PC-9 (cell line): Measurements from ENCODE around the gene GET3. TPM values are rescaled to one million over a fixed set of nuclear protein-coding genes. Genes with fewer than 3 reads are reported as not detected.

ENCODE experiments used
- BruUV-seq: library from RNA; stranded (reverse); fragments of 400-500 nt; replicated peaks from 2 replicates; lab custom pipeline; 2021; lab: Mats Ljungman, UMichigan
- CTCF ChIA-PET: fragments of 300-600 bp; sonication (Branson Sonifier 250); formaldehyde crosslinking; loops from one replicate; lab custom pipeline; 2022; ENCODE audit warnings: antibody characterized with exemption; lab: Charles Lee
- POLR2A ChIA-PET: fragments of 300-600 bp; sonication (Branson Sonifier 250); formaldehyde crosslinking; loops from one replicate; lab custom pipeline; 2022; ENCODE audit warnings: antibody characterized with exemption; ENCODE audit not compliant: unreplicated experiment; lab: Charles Lee
- DNase-seq, 2 experiments: peaks; one replicate each; pipeline versions ENCODE4 v3.0.0 to v3.0.0-alpha.2; 2015 to 2022; ENCODE audit warnings: mixed read lengths in 1 of 2
- H2AFZ ChIP-seq: fragments of 200-600 bp; sonication (generic); 2 replicates; pipeline ENCODE4 v1.8.1; 2017; ENCODE audit warnings: antibody characterized with exemption
- H3F3A ChIP-seq: fragments of 200-600 bp; sonication (generic); 2 replicates; pipeline ENCODE4 v1.8.1; 2017; ENCODE audit warnings: antibody characterized with exemption, mild to moderate bottlenecking, low read depth; ENCODE audit not compliant: insufficient read depth
- H3K27ac ChIP-seq: fragments of 200-600 bp; sonication (generic); 2 replicates; pipeline ENCODE4 v1.6.1; 2016; ENCODE audit warnings: mixed run types
- H3K27me3 ChIP-seq: fragments of 200-600 bp; sonication (generic); 2 replicates; pipeline ENCODE4 v1.6.1; 2016; ENCODE audit warnings: low read depth, mixed run types; ENCODE audit not compliant: insufficient read depth
- H3K36me3 ChIP-seq: fragments of 200-600 bp; sonication (generic); 2 replicates; pipeline ENCODE4 v1.6.1; 2016; ENCODE audit warnings: low read depth, mixed run types
- H3K4me1 ChIP-seq: fragments of 200-600 bp; sonication (generic); replicated peaks from 2 replicates; pipeline ENCODE4 v1.6.1; 2016; ENCODE audit warnings: mixed run types; ENCODE audit not compliant: insufficient read depth
- H3K4me2 ChIP-seq: fragments of 200-600 bp; sonication (generic); 2 replicates; pipeline ENCODE4 v1.6.1; 2017; ENCODE audit warnings: mixed run types
- H3K4me3 ChIP-seq: fragments of 200-600 bp; sonication (generic); 2 replicates; pipeline ENCODE4 v1.6.1; 2016; ENCODE audit warnings: mixed run types
- H3K79me2 ChIP-seq: fragments of 200-600 bp; sonication (generic); 2 replicates; pipeline ENCODE4 v1.6.1; 2017; ENCODE audit warnings: low read depth, mixed run types
- H3K9me2 ChIP-seq: fragments of 200-600 bp; sonication (generic); 2 replicates; pipeline ENCODE4 v1.8.1; 2017; ENCODE audit warnings: mild to moderate bottlenecking; ENCODE audit not compliant: insufficient read depth
- H3K9me3 ChIP-seq: fragments of 200-600 bp; sonication (generic); 2 replicates; pipeline ENCODE4 v1.8.1; 2016; ENCODE audit warnings: low read depth; ENCODE audit not compliant: insufficient read depth
- H4K20me1 ChIP-seq: fragments of 200-600 bp; sonication (generic); 2 replicates; pipeline ENCODE4 v1.8.1; 2017; ENCODE audit not compliant: insufficient read depth
- CTCF ChIP-seq: fragments of 200-600 bp; sonication (generic); conservative IDR thresholded peaks from 2 replicates; pipeline ENCODE4 v1.6.1; 2017; ENCODE audit warnings: mixed run types, antibody characterized with exemption, mild to moderate bottlenecking, moderate library complexity
- EZH2 ChIP-seq: fragments of 200-600 bp; sonication (generic); IDR thresholded peaks from 2 replicates; pipeline ENCODE4 v1.8.0; 2017; ENCODE audit warnings: antibody characterized with exemption, low read depth
- intact Hi-C: fragments of 100-400 bp; cut with micrococcal nuclease; formaldehyde crosslinking; loops from one replicate; pipeline ENCODE4 v1.10.0; 2022; ENCODE audit not compliant: unreplicated experiment
- total RNA-seq: library from RNA; stranded (reverse); gene quantifications from 2 replicates; pipeline ENCODE4 v1.2.3, GENCODE V29; 2021

Gene GET3
- total RNA-seq, 1 experiment from 2014 or later = 81.9 TPM

- CTCF ChIA-PET = interaction anchor here (0.6 kb wide), 2 partner anchors 23 to 34 kb away, joined by 3 to 8 read pairs; no protein-coding TSS in a partner anchor
- H3K79me2 ChIP-seq = peaks cover 52% of the 10 kb centered on the region
- POLR2A ChIA-PET = interaction anchor here (0.5 to 1.8 kb wide), 7 partner anchors 11 to 328 kb away, joined by 3 to 18 read pairs (median 4); partner anchors contain the start of genes RNASEH2A, ZNF490 and ZNF791
Measured at GRCh38 chr19:12789098-12789903, 52.0 kb downstream of the GET3 start.

GRCh38 chr19:12789904-12790619 is 52.8 kb downstream of the GET3 start:
- POLR2A ChIA-PET = interaction anchor here (0.7 to 3.8 kb wide), 3 partner anchors 11 to 328 kb away, joined by 3 to 59 read pairs (median 18); no protein-coding TSS in a partner anchor
- no TSS peak for BruUV-seq

More at GRCh38 chr19:12789098-12789903, 52.0 kb downstream of the GET3 start:
- Histone ChIP-seq H3K9me2 (no peaks in the 10 kb centered on the region), H4K20me1 (peaks cover 18% of the 10 kb centered on the region), H3K4me2 (peak overlapping the region; percentile 91), H3K36me3 (no peaks in the 10 kb centered on the region; the same call in 1 of the 2 replicates), H3K27me3 (no peaks in the 10 kb centered on the region), H3K9me3 (no peaks in the 10 kb centered on the region), H3F3A (peaks cover 79% of the 10 kb centered on the region), H3K4me3 (peak overlapping the region; percentile 73), H3K4me1 (peaks cover 61% of the 10 kb centered on the region), H2AFZ (0 out of 2 replicates have a peak overlapping the region, but pooled peaks have one; percentile 25), H3K27ac (peak overlapping the region; percentile 86)
- intact Hi-C loops = loop anchor here (5.0 to 10.0 kb wide), 2 partner anchors 373 to 1056 kb away; no protein-coding TSS in a partner anchor
- no peak for TF ChIP-seq EZH2
- TF ChIP-seq CTCF = no peak; the same call in 1 of the 2 replicates
- peak in 1 of 2 experiments; percentile 42 for DNase-seq
- BruUV-seq = no TSS peak

More at GRCh38 chr19:12789904-12790619, 52.8 kb downstream of the GET3 start:
- peak; percentile 92 to 98 for DNase-seq
- peaks cover 79% of the 10 kb centered on the region for H3F3A ChIP-seq
- no peaks in the 10 kb centered on the region for H3K27me3 ChIP-seq
- peaks cover 18% of the 10 kb centered on the region for H4K20me1 ChIP-seq
- H2AFZ ChIP-seq = no peak overlapping the region
- no peaks in the 10 kb centered on the region for H3K9me2 ChIP-seq
- intact Hi-C loops = loop anchor here (5.0 to 10.0 kb wide), 2 partner anchors 372 to 1055 kb away; no protein-coding TSS in a partner anchor
- peak overlapping the region; percentile 91 for H3K4me2 ChIP-seq
- H3K36me3 ChIP-seq = no peaks in the 10 kb centered on the region; the same call in 1 of the 2 replicates
- H3K4me3 ChIP-seq = peak overlapping the region; percentile 73; the same call in 1 of the 2 replicates
- peaks cover 55% of the 10 kb centered on the region for H3K79me2 ChIP-seq
- H3K27ac ChIP-seq = peak overlapping the region; percentile 86
- CTCF ChIA-PET = no interaction called here
- peaks cover 61% of the 10 kb centered on the region for H3K4me1 ChIP-seq
- TF ChIP-seq CTCF (no peak), EZH2 (no peak)
- no peaks in the 10 kb centered on the region for H3K9me3 ChIP-seq
